H9 (cell line): Measurements from ENCODE around the gene TENM3. TPM values are rescaled to one million over a fixed set of nuclear protein-coding genes. Genes with fewer than 3 reads are reported as not detected.
A peak's percentile ranks its signal among the peaks of the same experiment; 100 is the strongest.

Experiments used
- DNase-seq: peaks from one replicate; pipeline ENCODE4 v3.0.0-alpha.2; 2017
- H2AFZ ChIP-seq: one replicate; pipeline ENCODE4 v1.6.1; 2013; ENCODE audit warnings: mild to moderate bottlenecking, low read length, control low read depth, moderate library complexity
- H2AK5ac ChIP-seq: 2 replicates; pipeline ENCODE4 v1.6.1; 2013; ENCODE audit warnings: low read length, control low read depth, mixed read lengths; ENCODE audit not compliant: insufficient read length
- H2BK120ac ChIP-seq: one replicate; pipeline ENCODE4 v1.6.1; 2013; ENCODE audit warnings: low read depth, mild to moderate bottlenecking, low read length, control low read depth, inconsistent platforms; ENCODE audit not compliant: poor library complexity, severe bottlenecking
- H2BK12ac ChIP-seq: 2 replicates; pipeline ENCODE4 v1.6.1; 2013; ENCODE audit warnings: low read length, control low read depth, mixed read lengths, low read depth; ENCODE audit not compliant: insufficient read length
- H2BK15ac ChIP-seq: 2 replicates; pipeline ENCODE4 v1.6.1; 2013; ENCODE audit warnings: low read depth, low read length, control low read depth
- H2BK20ac ChIP-seq: one replicate; pipeline ENCODE4 v1.6.1; 2013; ENCODE audit warnings: low read depth, mild to moderate bottlenecking, low read length, control low read depth, inconsistent platforms; ENCODE audit not compliant: poor library complexity, severe bottlenecking
- H2BK5ac ChIP-seq: 2 replicates; pipeline ENCODE4 v1.6.1; 2013; ENCODE audit warnings: low read length, control low read depth, mixed read lengths; ENCODE audit not compliant: insufficient read length
- H3K14ac ChIP-seq: 2 replicates; pipeline ENCODE4 v1.6.1; 2013; ENCODE audit warnings: low read length, control low read depth; ENCODE audit not compliant: insufficient read depth
- H3K18ac ChIP-seq: 2 replicates; pipeline ENCODE4 v1.6.1; 2013; ENCODE audit warnings: low read depth, mild to moderate bottlenecking, mixed read lengths, low read length, control low read depth; ENCODE audit not compliant: insufficient read length
- H3K23ac ChIP-seq: 2 replicates; pipeline ENCODE4 v1.6.1; 2013; ENCODE audit warnings: low read length, control low read depth, mixed read lengths, low read depth; ENCODE audit not compliant: insufficient read length
- H3K23me2 ChIP-seq: 2 replicates; pipeline ENCODE4 v1.6.1; 2013; ENCODE audit warnings: low read depth, mild to moderate bottlenecking, mixed read lengths, low read length, control low read depth; ENCODE audit not compliant: insufficient read length, poor library complexity, severe bottlenecking
- H3K27ac ChIP-seq: 2 replicates; pipeline ENCODE4 v1.5.1; 2013; ENCODE audit warnings: low read length, control low read depth, mixed read lengths, low read depth; ENCODE audit not compliant: insufficient read length
- H3K27me3 ChIP-seq: 2 replicates; pipeline ENCODE4 v1.6.1; 2013; ENCODE audit warnings: low read length, control low read depth, inconsistent platforms; ENCODE audit not compliant: insufficient read depth
- H3K4ac ChIP-seq: 2 replicates; pipeline ENCODE4 v1.6.1; 2013; ENCODE audit warnings: low read depth, mild to moderate bottlenecking, control low read depth, inconsistent platforms, low read length, moderate library complexity
- H3K4me1 ChIP-seq: 2 replicates; pipeline ENCODE4 v1.6.1; 2013; ENCODE audit warnings: low read length, control low read depth, inconsistent platforms; ENCODE audit not compliant: insufficient read depth
- H3K4me2 ChIP-seq: 2 replicates; pipeline ENCODE4 v1.6.1; 2013; ENCODE audit warnings: low read length, control low read depth, mixed read lengths; ENCODE audit not compliant: insufficient read length, insufficient read depth
- H3K56ac ChIP-seq: 2 replicates; pipeline ENCODE4 v1.6.1; 2013; ENCODE audit warnings: low read depth, mild to moderate bottlenecking, mixed read lengths, low read length, control low read depth; ENCODE audit not compliant: insufficient read length
- H3K79me1 ChIP-seq: 2 replicates; pipeline ENCODE4 v1.6.1; 2013; ENCODE audit warnings: low read depth, mild to moderate bottlenecking, moderate library complexity, low read length, control low read depth, inconsistent platforms; ENCODE audit not compliant: insufficient read depth, poor library complexity, severe bottlenecking
- H3K79me2 ChIP-seq: 2 replicates; pipeline ENCODE4 v1.6.1; 2013; ENCODE audit warnings: low read length, control low read depth, inconsistent platforms; ENCODE audit not compliant: insufficient read depth
- H3K9ac ChIP-seq: 2 replicates; pipeline ENCODE4 v1.6.1; 2013; ENCODE audit warnings: low read length, control low read depth, mixed read lengths; ENCODE audit not compliant: insufficient read length; ENCODE audit errors: extremely low read depth
- H3K9me3 ChIP-seq: one replicate; pipeline ENCODE4 v1.6.1; 2013; ENCODE audit warnings: low read depth, low read length, inconsistent platforms; ENCODE audit not compliant: control insufficient read depth
- H3T11ph ChIP-seq: one replicate; pipeline ENCODE4 v1.6.1; 2013; ENCODE audit warnings: mild to moderate bottlenecking, low read length, control low read depth, inconsistent platforms
- H4K20me1 ChIP-seq: one replicate; pipeline ENCODE4 v1.6.1; 2013; ENCODE audit not compliant: control insufficient read depth, insufficient read length, insufficient read depth
- H4K5ac ChIP-seq: 2 replicates; pipeline ENCODE4 v1.6.1; 2013; ENCODE audit warnings: low read depth, mild to moderate bottlenecking, mixed read lengths, low read length, control low read depth; ENCODE audit not compliant: insufficient read length
- H4K8ac ChIP-seq: replicated peaks from 2 replicates; pipeline ENCODE4 v1.6.1; 2013; ENCODE audit warnings: low read length, control low read depth, mixed read lengths, low read depth; ENCODE audit not compliant: insufficient read length
- H4K91ac ChIP-seq: 2 replicates; pipeline ENCODE4 v1.6.1; 2013; ENCODE audit warnings: low read depth, mild to moderate bottlenecking, moderate library complexity, mixed read lengths, low read length, control low read depth; ENCODE audit not compliant: insufficient read length
- H3K27ac Mint-ChIP-seq, 3 experiments: 2 replicates in 2 of 3; 3 replicates in 1 of 3; pipeline ENCODE4 v1.8.0; 2020 to 2021; ENCODE audit warnings: mixed read lengths in 3 of 3, mild to moderate bottlenecking in 1 of 3, moderate library complexity in 1 of 3
- H3K27me3 Mint-ChIP-seq: 2 replicates; pipeline ENCODE4 v1.8.0; 2021; ENCODE audit warnings: low read depth, mild to moderate bottlenecking, moderate library complexity, mixed read lengths
- H3K36me3 Mint-ChIP-seq, 3 experiments: 2 replicates in 2 of 3; 3 replicates in 1 of 3; pipeline ENCODE4 v1.8.0; 2020 to 2021; ENCODE audit warnings: low read depth in 3 of 3, mixed read lengths in 3 of 3; ENCODE audit not compliant: insufficient read depth in 1 of 3
- H3K4me1 Mint-ChIP-seq, 2 experiments: 2 replicates each; pipeline ENCODE4 v1.8.0; 2020; ENCODE audit warnings: mixed read lengths in 2 of 2
- H3K4me3 Mint-ChIP-seq, 2 experiments: 2 replicates in 1 of 2; 3 replicates in 1 of 2; pipeline ENCODE4 v1.8.0; 2020 to 2021; ENCODE audit warnings: mild to moderate bottlenecking in 2 of 2, mixed read lengths in 2 of 2, moderate library complexity in 1 of 2
- H3K9me3 Mint-ChIP-seq, 2 experiments: 2 replicates in 1 of 2; 3 replicates in 1 of 2; pipeline ENCODE4 v1.8.0; 2020; ENCODE audit warnings: mild to moderate bottlenecking in 2 of 2, mixed read lengths in 2 of 2, moderate library complexity in 1 of 2
- WGBS: extraction: QIAGEN DNeasy Blood & Tissue Kit; methylation state at CpG from one replicate; pipeline ENCODE4 v1.1.7; 2013; ENCODE audit warnings: missing lambda C conversion rate, low lambda C conversion rate, mixed read lengths; ENCODE audit not compliant: insufficient read length; ENCODE audit errors: extremely low coverage; 5-methylcytosine and 5-hydroxymethylcytosine counted together
- total RNA-seq: library from RNA; stranded (reverse); gene quantifications from 2 replicates; pipeline ENCODE4 v1.2.1, GENCODE V29; 2021
- TF ChIP-seq, protein P1 (sequence below): fragments of 200-600 bp; sonication (generic); conservative IDR thresholded peaks from 3 replicates; pipeline ENCODE4 v1.8.0; 2021; ENCODE audit warnings: antibody characterized with exemption, mild to moderate bottlenecking

TENM3 gene
- total RNA-seq, 1 experiment from 2014 or later: 49.6 TPM

DNA sequence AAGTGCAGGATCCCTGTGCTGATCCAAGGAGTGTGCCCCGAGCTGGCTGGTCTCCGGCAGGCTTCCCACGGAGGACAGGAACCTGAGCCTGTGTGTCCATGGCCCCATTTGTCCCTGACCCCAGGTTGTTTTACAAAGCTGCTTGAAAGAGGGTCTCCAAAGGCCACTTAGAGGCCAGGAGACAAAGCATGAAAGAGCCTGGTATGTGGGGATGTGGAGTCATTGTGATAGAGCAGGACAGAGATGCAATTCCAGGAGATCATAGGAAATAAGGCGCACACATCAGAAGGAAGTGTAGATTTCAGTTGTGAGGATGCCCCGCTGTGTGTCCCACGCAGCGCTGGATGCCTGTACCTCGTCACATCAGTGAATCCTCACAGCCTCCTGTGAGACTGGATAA, 48.0 kb downstream of the TENM3 start:
- Histone ChIP-seq H3K27ac (no peak overlapping the region), H3K4me1 (0 out of 2 replicates have a peak, but pooled peaks cover 8% of the 10 kb centered on the region), H4K8ac (no peak overlapping the region), H3K79me2 (no peaks in the 10 kb centered on the region), H3K23me2 (no peaks in the 10 kb centered on the region), H3K9ac (no peak overlapping the region), H4K20me1 (no peaks in the 10 kb centered on the region), H4K5ac (no peak overlapping the region), H2BK5ac (no peak overlapping the region), H2BK120ac (no peak overlapping the region), H3K4ac (no peak overlapping the region), H3K9me3 (no peaks in the 10 kb centered on the region), H3K4me2 (no peak overlapping the region), H3K79me1 (no peaks in the 10 kb centered on the region), H2BK12ac (no peak overlapping the region), H2BK15ac (no peak overlapping the region), H3K14ac (no peak overlapping the region; the same call in 1 of the 2 replicates), H3K56ac (no peak overlapping the region), H2AK5ac (no peak overlapping the region), H2AFZ (no peak overlapping the region), H4K91ac (no peak overlapping the region), H2BK20ac (no peak overlapping the region), H3K18ac (no peak overlapping the region), H3K23ac (no peak overlapping the region), H3K27me3 (no peaks in the 10 kb centered on the region), H3T11ph (no peak overlapping the region)
- Mint-ChIP-seq H3K4me1 (peaks cover 16 to 22% of the 10 kb centered on the region in 2 experiments), H3K9me3 (no peaks in the 10 kb centered on the region), H3K27ac (peak overlapping the region in 1 of 3 experiments; percentile 72; a peak in 1 of 7 replicates), H3K27me3 (no peaks in the 10 kb centered on the region), H3K4me3 (no peak overlapping the region), H3K36me3 (peaks cover 0 to 2% (median 0%) of the 10 kb centered on the region in 3 experiments; a peak in 2 of 7 replicates)
- no peak for DNase-seq
- no CpG with 5 or more reads among the region's 8 CpGs for WGBS
- TF ChIP-seq, protein P1, sequence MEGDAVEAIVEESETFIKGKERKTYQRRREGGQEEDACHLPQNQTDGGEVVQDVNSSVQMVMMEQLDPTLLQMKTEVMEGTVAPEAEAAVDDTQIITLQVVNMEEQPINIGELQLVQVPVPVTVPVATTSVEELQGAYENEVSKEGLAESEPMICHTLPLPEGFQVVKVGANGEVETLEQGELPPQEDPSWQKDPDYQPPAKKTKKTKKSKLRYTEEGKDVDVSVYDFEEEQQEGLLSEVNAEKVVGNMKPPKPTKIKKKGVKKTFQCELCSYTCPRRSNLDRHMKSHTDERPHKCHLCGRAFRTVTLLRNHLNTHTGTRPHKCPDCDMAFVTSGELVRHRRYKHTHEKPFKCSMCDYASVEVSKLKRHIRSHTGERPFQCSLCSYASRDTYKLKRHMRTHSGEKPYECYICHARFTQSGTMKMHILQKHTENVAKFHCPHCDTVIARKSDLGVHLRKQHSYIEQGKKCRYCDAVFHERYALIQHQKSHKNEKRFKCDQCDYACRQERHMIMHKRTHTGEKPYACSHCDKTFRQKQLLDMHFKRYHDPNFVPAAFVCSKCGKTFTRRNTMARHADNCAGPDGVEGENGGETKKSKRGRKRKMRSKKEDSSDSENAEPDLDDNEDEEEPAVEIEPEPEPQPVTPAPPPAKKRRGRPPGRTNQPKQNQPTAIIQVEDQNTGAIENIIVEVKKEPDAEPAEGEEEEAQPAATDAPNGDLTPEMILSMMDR: no peak
